HS-27A (cell line): ENCODE data around the gene FAM174C.

ENCODE experiments used
- DNase-seq: peaks from one replicate; pipeline ENCODE4 v3.0.0-alpha.2; 2012; ENCODE audit warnings: low read depth, missing footprints

The FAM174C gene

GRCh38 chr19:1275260-1275975, at the start of gene FAM174C:
Gene FAM174C, plus strand, starts transcription at chr19:1275530. Its CDS starts 20 bp downstream, at chr19:1275550.
- DNase-seq, result peak; percentile 84

- DNase-seq, result no peak
Measured at GRCh38 chr19:1226227-1226518, 49.2 kb upstream of the FAM174C start.

GRCh38 chr19:1226522-1227303, 48.6 kb upstream of the FAM174C start:
- DNase-seq, result no peak

DNA sequence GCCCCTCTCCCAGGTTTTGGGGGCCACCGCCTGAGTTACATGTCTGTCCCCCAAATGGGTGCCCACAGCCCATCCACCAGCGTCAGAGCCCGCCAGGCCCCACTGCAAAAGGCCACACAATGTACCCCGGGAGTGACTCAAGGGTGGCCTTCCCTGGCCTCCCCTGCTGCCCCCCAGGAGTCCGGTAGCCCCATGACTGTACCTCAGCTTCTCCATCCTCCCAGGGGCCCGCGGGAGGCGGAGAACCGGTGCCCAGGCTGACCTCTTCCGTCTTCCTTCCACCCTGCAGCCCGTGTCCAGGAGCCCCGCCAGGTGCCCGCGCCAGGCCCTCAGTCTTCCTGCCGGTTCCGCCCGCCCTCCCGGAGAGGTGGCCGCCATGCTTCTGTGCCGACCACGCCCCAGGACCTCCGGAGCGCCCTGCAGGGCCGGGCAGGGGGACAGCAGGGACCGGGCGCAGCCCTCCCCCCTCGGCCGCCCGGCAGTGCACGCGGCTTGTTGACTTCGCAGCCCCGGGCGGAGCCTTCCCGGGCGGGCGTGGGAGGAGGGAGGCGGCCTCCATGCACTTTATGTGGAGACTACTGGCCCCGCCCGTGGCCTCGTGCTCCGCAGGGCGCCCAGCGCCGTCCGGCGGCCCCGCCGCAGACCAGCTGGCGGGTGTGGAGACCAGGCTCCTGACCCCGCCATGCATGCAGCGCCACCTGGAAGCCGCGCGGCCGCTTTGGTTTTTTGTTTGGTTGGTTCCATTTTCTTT, 47.9 kb upstream of the FAM174C start:
- no peak for DNase-seq

- no peak for DNase-seq
Measured at GRCh38 chr19:1228161-1228957, 47.0 kb upstream of the FAM174C start.

- DNase-seq, result no peak
Measured at GRCh38 chr19:1229056-1229923, 46.0 kb upstream of the FAM174C start.

GRCh38 chr19:1229924-1230782, 45.2 kb upstream of the FAM174C start:
- DNase-seq, result no peak

- no peak for DNase-seq
Measured at GRCh38 chr19:1230783-1231489, 44.4 kb upstream of the FAM174C start.

GRCh38 chr19:1231729-1232637, 43.3 kb upstream of the FAM174C start:
- no peak for DNase-seq

DNA sequence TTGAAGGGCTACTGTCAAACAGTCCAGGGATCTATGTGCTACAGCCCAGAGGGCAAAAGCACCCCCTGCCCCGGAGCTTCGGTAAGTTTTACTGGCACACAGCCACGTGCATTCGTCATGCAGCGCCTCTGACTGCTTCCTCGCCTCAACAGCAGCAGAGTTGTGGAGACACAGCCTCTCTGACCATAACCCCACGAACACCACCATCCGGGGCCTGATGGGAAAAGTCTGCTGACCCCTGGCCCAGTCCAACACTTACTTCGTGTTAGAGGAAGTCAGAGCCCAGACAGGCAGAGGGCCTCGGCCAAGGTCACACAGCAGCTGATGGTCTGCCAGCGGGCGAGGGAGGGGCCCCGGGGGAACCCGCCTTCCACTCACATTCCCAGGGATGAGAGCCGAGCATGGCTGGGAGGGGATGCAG, 42.7 kb upstream of the FAM174C start:
- DNase-seq, result no peak

- DNase-seq, result no peak
Measured at GRCh38 chr19:1233115-1233667, 42.1 kb upstream of the FAM174C start.

GRCh38 chr19:1234051-1234954, 41.0 kb upstream of the FAM174C start:
- no peak for DNase-seq

GRCh38 chr19:1234955-1235380, 40.4 kb upstream of the FAM174C start:
- DNase-seq, result no peak

GRCh38 chr19:1235625-1236538, 39.4 kb upstream of the FAM174C start:
- DNase-seq, result no peak

DNA sequence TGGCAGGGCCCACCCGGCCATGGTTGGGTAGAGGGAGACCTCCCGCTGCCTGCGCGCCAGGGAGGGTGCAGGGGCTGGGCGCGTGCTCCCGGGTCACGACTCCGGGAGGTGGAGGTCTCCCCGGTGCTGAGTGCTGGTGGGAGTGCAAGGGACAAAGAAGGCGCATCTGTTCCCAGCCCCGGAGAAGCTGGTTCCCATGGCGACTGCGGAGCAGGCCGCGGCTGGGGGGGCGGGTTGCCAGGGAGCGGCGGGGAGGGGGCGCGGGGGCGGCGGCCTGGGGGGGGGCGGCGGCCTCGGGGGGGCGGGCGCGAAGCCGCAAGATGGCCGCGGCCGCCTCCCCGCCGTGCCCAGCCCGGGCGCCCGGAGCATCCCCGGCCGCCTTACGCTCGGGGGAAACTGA, 38.8 kb upstream of the FAM174C start:
- DNase-seq, result no peak
